Liver (tissue), 9 donors: ENCODE results near the gene SCAF1. TPM values are rescaled to one million over a fixed set of nuclear protein-coding genes. Genes with fewer than 3 reads are reported as not detected.

Source experiments
- DNase-seq: peaks from one replicate; pipeline ENCODE4 v3.0.0-alpha.2; 2017; ENCODE audit warnings: low spot score
- H3K27ac ChIP-seq, 2 donors: one replicate each; pipeline ENCODE4 v1.7.0; 2013; ENCODE audit warnings: inconsistent platforms in 2 of 2, low read length in 2 of 2, control low read depth in 1 of 2, low read depth in 1 of 2, mild to moderate bottlenecking in 1 of 2
- H3K27me3 ChIP-seq, 4 donors: one replicate each; pipeline versions ENCODE4 v1.6.1 to v1.7.0; 2013; ENCODE audit warnings: low read length in 3 of 4, inconsistent platforms in 1 of 4, mild to moderate bottlenecking in 1 of 4, moderate library complexity in 1 of 4; ENCODE audit not compliant: control insufficient read depth in 4 of 4, insufficient read depth in 4 of 4
- H3K36me3 ChIP-seq, 4 donors: one replicate each; pipeline versions ENCODE4 v1.6.1 to v1.7.0; 2013; ENCODE audit warnings: low read length in 3 of 4, mild to moderate bottlenecking in 3 of 4, low read depth in 1 of 4, moderate library complexity in 1 of 4; ENCODE audit not compliant: control insufficient read depth in 4 of 4, insufficient read depth in 3 of 4
- H3K4me1 ChIP-seq, 4 donors: one replicate each; pipeline versions ENCODE4 v1.6.1 to v1.7.0; 2013; ENCODE audit warnings: low read length in 3 of 4, mild to moderate bottlenecking in 3 of 4, moderate library complexity in 1 of 4; ENCODE audit not compliant: control insufficient read depth in 4 of 4, insufficient read depth in 4 of 4
- H3K4me3 ChIP-seq, 3 donors: one replicate each; pipeline versions ENCODE4 v1.6.1 to v1.7.0; 2013; ENCODE audit warnings: low read length in 3 of 3, control low read depth in 1 of 3, low read depth in 1 of 3, mild to moderate bottlenecking in 1 of 3
- H3K9ac ChIP-seq, 2 donors: one replicate each; pipeline ENCODE4 v1.7.0; 2013; ENCODE audit warnings: low read length in 2 of 2, mild to moderate bottlenecking in 2 of 2, moderate library complexity in 2 of 2, control low read depth in 1 of 2, low read depth in 1 of 2
- H3K9me3 ChIP-seq, 4 donors: one replicate each; pipeline versions ENCODE4 v1.6.1 to v1.7.0; 2013; ENCODE audit warnings: low read length in 3 of 4; ENCODE audit not compliant: control insufficient read depth in 4 of 4
- ATF3 ChIP-seq: IDR thresholded peaks from 2 replicates; pipeline ENCODE4 v1.6.1; 2016; ENCODE audit warnings: antibody characterized with exemption
- CTCF ChIP-seq: fragments of 150-350 bp; IDR thresholded peaks from 2 replicates; pipeline ENCODE4 v1.5.1; 2017; ENCODE audit warnings: improper control_type of control experiment, low read depth, low read length; ENCODE audit not compliant: missing input control
- EGR1 ChIP-seq, 2 donors: IDR thresholded peaks; 2 replicates each; pipeline ENCODE4 v1.6.1; 2016 to 2018; ENCODE audit warnings: antibody characterized with exemption in 2 of 2, low read depth in 2 of 2
- FOXA1 ChIP-seq: IDR thresholded peaks from 2 replicates; pipeline ENCODE4 v1.6.1; 2016; ENCODE audit warnings: antibody characterized with exemption
- FOXA2 ChIP-seq: IDR thresholded peaks from 2 replicates; pipeline ENCODE4 v1.6.1; 2016; ENCODE audit warnings: antibody characterized with exemption
- GABPA ChIP-seq, 2 donors: IDR thresholded peaks in 1 of 2; conservative IDR thresholded peaks in 1 of 2; 2 replicates each; pipeline ENCODE4 v1.6.1; 2016; ENCODE audit warnings: antibody characterized with exemption in 2 of 2, mild to moderate bottlenecking in 1 of 2, moderate library complexity in 1 of 2
- HNF4A ChIP-seq, 2 donors: conservative IDR thresholded peaks; 2 replicates each; pipeline ENCODE4 v1.6.1; 2016; ENCODE audit warnings: antibody characterized with exemption in 2 of 2, mild to moderate bottlenecking in 2 of 2
- HNF4G ChIP-seq: IDR thresholded peaks from 2 replicates; pipeline ENCODE4 v1.6.1; 2016; ENCODE audit warnings: antibody characterized with exemption
- JUND ChIP-seq, 2 donors: IDR thresholded peaks; 2 replicates each; pipeline ENCODE4 v1.6.1; 2016; ENCODE audit warnings: antibody characterized with exemption in 2 of 2
- MAX ChIP-seq: IDR thresholded peaks from 2 replicates; pipeline ENCODE4 v1.6.1; 2016; ENCODE audit warnings: antibody characterized with exemption
- NR2F2 ChIP-seq: IDR thresholded peaks from 2 replicates; pipeline ENCODE4 v1.6.1; 2016; ENCODE audit warnings: antibody characterized with exemption
- RAD21 ChIP-seq, 2 donors: IDR thresholded peaks; 2 replicates each; pipeline ENCODE4 v1.6.1; 2016; ENCODE audit warnings: antibody characterized with exemption in 2 of 2, mild to moderate bottlenecking in 2 of 2
- REST ChIP-seq: IDR thresholded peaks from 2 replicates; pipeline ENCODE4 v1.6.1; 2016; ENCODE audit warnings: antibody characterized with exemption, mild to moderate bottlenecking
- RXRA ChIP-seq, 2 donors: IDR thresholded peaks; 2 replicates each; pipeline ENCODE4 v1.6.1; 2017 to 2018; ENCODE audit warnings: antibody characterized with exemption in 2 of 2, mild to moderate bottlenecking in 1 of 2
- SP1 ChIP-seq: IDR thresholded peaks from 2 replicates; pipeline ENCODE4 v1.6.1; 2018; ENCODE audit warnings: antibody characterized with exemption, mild to moderate bottlenecking
- TAF1 ChIP-seq: conservative IDR thresholded peaks from 2 replicates; pipeline ENCODE4 v1.6.1; 2016; ENCODE audit warnings: antibody characterized with exemption, mild to moderate bottlenecking
- YY1 ChIP-seq: IDR thresholded peaks from 2 replicates; pipeline ENCODE4 v1.6.1; 2016; ENCODE audit warnings: antibody characterized with exemption, mild to moderate bottlenecking
- ZBTB33 ChIP-seq: IDR thresholded peaks from 2 replicates; pipeline ENCODE4 v1.6.1; 2016; ENCODE audit warnings: antibody characterized with exemption
- whole genome bisulfite sequencing: extraction: QIAGEN DNeasy Blood & Tissue Kit; methylation state at CpG from one replicate; pipeline ENCODE4 v1.1.7; 2013; 5-methylcytosine and 5-hydroxymethylcytosine counted together
- polyA plus RNA-seq, 2 donors: library from polyadenylated mRNA; stranded (reverse) in 1 of 2; unstranded in 1 of 2; fragments of 200-250 nt in 1 of 2; fragments of >200 nt in 1 of 2; fragmentation: Nextera tagmentation in 1 of 2; extraction: Ambion mirVana in 1 of 2; gene quantifications; one replicate each; pipeline versions ENCODE4 v1.2.1 to v1.2.3, GENCODE V29; 2013 to 2015
- total RNA-seq, 2 donors: library from RNA; depleted of rRNA; stranded (reverse); fragments of >200 nt; gene quantifications; one replicate each; pipeline ENCODE4 v1.2.3, GENCODE V29; 2014
- donor health status: healthy.
- donor health status: healthy.
- donor health status: healthy.
- donor health status: healthy.
- donor health status: healthy.

Gene SCAF1
- total and polyA plus RNA-seq, 4 donors = 4.6 to 17.6 (median 9.9) TPM

GRCh38 chr19:49672131-49672919, 30.3 kb downstream of the SCAF1 start (continued):
- peak; percentile 14 for TF ChIP-seq ZBTB33

- H3K27ac ChIP-seq = peak overlapping the region; percentile 91 to 92
- TF ChIP-seq YY1 (no peak), HNF4G (no peak), HNF4A (conservative IDR thresholded peaks at IDR 0.05) (no peak), ZBTB33 (no peak), JUND (IDR thresholded peaks at IDR 0.05) (peak in 1 of 2 donors; percentile 41), FOXA1 (no peak), REST (peak; percentile 32), EGR1 (IDR thresholded peaks at IDR 0.05; ENCODE audit: low read depth in 2 of 2) (peak in 1 of 2 donors; percentile 72), RXRA (IDR thresholded peaks at IDR 0.05) (no peak), TAF1 (no peak), ATF3 (no peak), CTCF (no peak), NR2F2 (no peak), RAD21 (IDR thresholded peaks at IDR 0.05) (no peak), GABPA (IDR thresholded peaks at IDR 0.05 in 1 of 2, conservative IDR thresholded peaks at IDR 0.05 in 1 of 2) (no peak), FOXA2 (no peak), MAX (peak; percentile 75), SP1 (no peak)
- peak overlapping the region; percentile 69 to 98 for H3K9ac ChIP-seq
- no peaks in the 10 kb centered on the region for H3K36me3 ChIP-seq
- peak overlapping the region in 2 of 3 donors; percentile 14 to 61 for H3K4me3 ChIP-seq
- no peak for DNase-seq
- 3% methylated on average over 27 of the region's 27 CpGs for WGBS
- peaks cover 4 to 47% (median 26%) of the 10 kb centered on the region in 4 donors for H3K4me1 ChIP-seq
- H3K27me3 ChIP-seq = no peaks in the 10 kb centered on the region
- H3K9me3 ChIP-seq = no peaks in the 10 kb centered on the region
Observed at GRCh38 chr19:49676136-49676783, 34.3 kb downstream of the SCAF1 start.
